Vagina (tissue), 2 donors: ENCODE measurements around the gene GABBR2.

Source experiments
- CTCF ChIP-seq, 3 experiments: fragments of 450-650 bp in 2 of 3; fragments of 200-600 bp in 1 of 3; sonication (generic) in 1 of 3; IDR thresholded peaks; one replicate each; pipeline ENCODE4 v1.5.1; 2017 to 2019; ENCODE audit warnings: antibody characterized with exemption in 3 of 3, mild to moderate bottlenecking in 2 of 3, moderate library complexity in 2 of 3
- POLR2A ChIP-seq, 2 donors: fragments of 450-650 bp; IDR thresholded peaks; one replicate each; pipeline ENCODE4 v1.6.1; 2017; ENCODE audit warnings: antibody characterized with exemption in 2 of 2, mild to moderate bottlenecking in 2 of 2, moderate library complexity in 2 of 2
- POLR2AphosphoS5 ChIP-seq, 2 donors: sonication (generic); formaldehyde crosslinking; IDR thresholded peaks; one replicate each; pipeline ENCODE4 v1.9.0; 2017; ENCODE audit warnings: antibody characterized with exemption in 2 of 2, mild to moderate bottlenecking in 2 of 2, low read depth in 1 of 2; ENCODE audit not compliant: insufficient read depth in 1 of 2

- TF ChIP-seq CTCF (IDR thresholded peaks at IDR 0.05) (no peak), POLR2AphosphoS5 (IDR thresholded peaks at IDR 0.05; ENCODE audit: insufficient read depth in 1 of 2, low read depth in 1 of 2) (no peak), POLR2A (IDR thresholded peaks at IDR 0.05) (no peak)
Measured at GRCh38 chr9:98427491-98427890, 281.2 kb downstream of the GABBR2 start.
